Activated CD8-positive, alpha-beta T cell treated with anti-CD3 and anti-CD28 coated beads for 36 hours (primary cell): ENCODE measurements around the gene AAMP. TPM values are rescaled to one million over a fixed set of nuclear protein-coding genes. Genes with fewer than 3 reads are reported as not detected.
A peak's percentile ranks its signal among the peaks of the same experiment; 100 is the strongest.

Experiments used
- ATAC-seq: fragments of 200-7000 bp; cut with Tn5 transposase; one replicate; pipeline ENCODE4 v1.10.0; 2021; ENCODE audit warnings: mild to moderate bottlenecking, moderate library complexity
- CTCF ChIA-PET: fragments of 350-600 bp; sonication (Branson Sonifier 250); formaldehyde crosslinking; loops from one replicate; lab custom pipeline; 2021; ENCODE audit warnings: antibody characterized with exemption; lab: Charles Lee
- POLR2A ChIA-PET: fragments of 350-600 bp; sonication (Branson Sonifier 250); formaldehyde crosslinking; loops from one replicate; lab custom pipeline; 2021; ENCODE audit warnings: antibody characterized with exemption; lab: Charles Lee
- DNase-seq: peaks from one replicate; pipeline ENCODE4 v3.0.0-alpha.2; 2020
- H3K27ac Mint-ChIP-seq: one replicate; pipeline ENCODE4 v1.8.0; 2021; ENCODE audit warnings: mild to moderate bottlenecking, mixed read lengths
- H3K27me3 Mint-ChIP-seq: one replicate; pipeline ENCODE4 v1.8.0; 2021; ENCODE audit warnings: mixed read lengths
- H3K36me3 Mint-ChIP-seq: one replicate; pipeline ENCODE4 v1.8.0; 2021; ENCODE audit warnings: low read depth, mixed read lengths
- H3K4me1 Mint-ChIP-seq: one replicate; pipeline ENCODE4 v1.8.0; 2021; ENCODE audit warnings: low read depth, mixed read lengths
- H3K4me3 Mint-ChIP-seq: one replicate; pipeline ENCODE4 v1.8.0; 2021; ENCODE audit warnings: mild to moderate bottlenecking, moderate library complexity, mixed read lengths
- H3K9me3 Mint-ChIP-seq: one replicate; pipeline ENCODE4 v1.8.0; 2021; ENCODE audit warnings: mixed read lengths
- intact Hi-C: fragments of 100-400 bp; cut with micrococcal nuclease; formaldehyde crosslinking; loops from one replicate; pipeline ENCODE4 v1.10.0; 2022
- total RNA-seq, 2 experiments: library from RNA; stranded (reverse); gene quantifications; one replicate each; pipeline ENCODE4 v1.2.3, GENCODE V29; 2021
- TF ChIP-seq, protein P1 (sequence below): fragments of 200-600 bp; IDR thresholded peaks from one replicate; pipeline ENCODE4 v1.8.0; 2022; ENCODE audit warnings: antibody characterized with exemption, mild to moderate bottlenecking

AAMP gene
- total RNA-seq, 2 experiments from 2014 or later: 75.8 to 82.8 TPM

DNA sequence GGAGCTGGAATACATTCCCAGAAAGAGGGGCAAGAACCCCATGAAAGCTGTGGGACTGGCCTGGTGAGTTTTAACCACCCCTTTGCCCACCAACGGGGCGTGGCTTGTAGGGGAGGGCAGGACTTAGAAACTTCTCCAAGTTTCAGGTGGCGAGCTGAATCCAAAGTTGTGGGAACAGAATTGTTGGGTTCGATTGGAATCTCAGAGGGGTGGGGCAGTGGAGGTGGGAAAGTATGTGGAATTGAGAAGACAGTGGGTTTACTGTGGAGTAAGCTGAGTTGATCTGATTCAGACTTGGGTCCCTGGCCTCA lies 1.5 kb upstream of the AAMP start:
- TF ChIP-seq, protein P1, sequence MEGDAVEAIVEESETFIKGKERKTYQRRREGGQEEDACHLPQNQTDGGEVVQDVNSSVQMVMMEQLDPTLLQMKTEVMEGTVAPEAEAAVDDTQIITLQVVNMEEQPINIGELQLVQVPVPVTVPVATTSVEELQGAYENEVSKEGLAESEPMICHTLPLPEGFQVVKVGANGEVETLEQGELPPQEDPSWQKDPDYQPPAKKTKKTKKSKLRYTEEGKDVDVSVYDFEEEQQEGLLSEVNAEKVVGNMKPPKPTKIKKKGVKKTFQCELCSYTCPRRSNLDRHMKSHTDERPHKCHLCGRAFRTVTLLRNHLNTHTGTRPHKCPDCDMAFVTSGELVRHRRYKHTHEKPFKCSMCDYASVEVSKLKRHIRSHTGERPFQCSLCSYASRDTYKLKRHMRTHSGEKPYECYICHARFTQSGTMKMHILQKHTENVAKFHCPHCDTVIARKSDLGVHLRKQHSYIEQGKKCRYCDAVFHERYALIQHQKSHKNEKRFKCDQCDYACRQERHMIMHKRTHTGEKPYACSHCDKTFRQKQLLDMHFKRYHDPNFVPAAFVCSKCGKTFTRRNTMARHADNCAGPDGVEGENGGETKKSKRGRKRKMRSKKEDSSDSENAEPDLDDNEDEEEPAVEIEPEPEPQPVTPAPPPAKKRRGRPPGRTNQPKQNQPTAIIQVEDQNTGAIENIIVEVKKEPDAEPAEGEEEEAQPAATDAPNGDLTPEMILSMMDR: no peak
- Mint-ChIP-seq H3K9me3 (no peaks in the 10 kb centered on the region), H3K36me3 (peaks cover 33% of the 10 kb centered on the region), H3K4me1 (peaks cover 32% of the 10 kb centered on the region), H3K27me3 (no peaks in the 10 kb centered on the region), H3K27ac (peak overlapping the region; percentile 93), H3K4me3 (peak overlapping the region; percentile 84)
- ATAC-seq (no peak), DNase-seq (no peak)
- ChIA-PET POLR2A (interaction anchor here (0.6 to 9.4 kb wide), 10 partner anchors 11 to 221 kb away, joined by 3 to 97 read pairs (median 5); partner anchors contain the start of genes ARPC2 and GPBAR1), CTCF (interaction anchor here (0.9 to 8.2 kb wide), 20 partner anchors 13 to 377 kb away, joined by 3 to 161 read pairs (median 4); partner anchors contain the start of genes CATIP and TMBIM1)
- intact Hi-C loops: no loop called here

DNA sequence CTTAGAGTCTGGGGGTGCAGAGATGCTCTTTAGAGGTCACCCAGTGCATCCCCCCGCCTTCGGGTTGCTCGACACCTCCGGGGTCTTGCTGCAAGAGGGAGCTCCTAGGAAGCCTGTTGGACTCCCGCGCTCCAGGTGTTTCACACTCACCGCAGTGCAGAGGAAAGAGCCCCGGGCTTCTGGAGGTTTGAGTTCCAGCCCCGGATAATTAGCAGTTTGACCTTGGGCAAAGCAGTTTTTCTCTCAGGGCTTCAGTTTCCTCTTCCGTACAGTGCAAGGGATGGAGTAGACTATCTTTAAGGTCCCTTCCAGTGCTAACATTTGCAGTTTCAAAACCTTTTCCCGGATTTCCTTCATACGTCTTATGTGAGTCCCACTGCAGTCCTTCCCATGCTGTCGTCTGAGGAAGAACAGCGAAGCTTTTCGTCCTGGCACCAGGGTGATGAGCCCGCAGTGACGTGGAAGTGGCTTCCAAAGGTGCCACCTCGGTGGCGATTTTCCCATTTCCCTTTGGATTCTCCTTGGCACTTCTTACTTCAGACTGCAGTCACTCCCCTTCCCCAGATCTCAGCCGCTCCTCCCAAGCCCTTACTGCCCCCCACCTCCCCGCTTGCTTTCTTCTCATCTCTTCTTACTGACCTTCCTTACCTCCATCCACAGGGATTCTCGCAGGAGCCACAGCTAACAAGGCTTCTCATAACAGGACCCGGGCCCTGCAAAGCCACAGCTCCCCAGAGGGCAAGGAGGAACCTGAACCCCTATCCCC lies 967 bp upstream of the AAMP start:
- peaks cover 32% of the 10 kb centered on the region for H3K4me1 Mint-ChIP-seq
- H3K36me3 Mint-ChIP-seq: peaks cover 33% of the 10 kb centered on the region
- DNase-seq: no peak
- no peaks in the 10 kb centered on the region for H3K27me3 Mint-ChIP-seq
- H3K4me3 Mint-ChIP-seq: peak overlapping the region; percentile 84
- no peaks in the 10 kb centered on the region for H3K9me3 Mint-ChIP-seq
- H3K27ac Mint-ChIP-seq: peak overlapping the region; percentile 93
- ATAC-seq: no peak
- TF ChIP-seq, protein P1: no peak
- ChIA-PET POLR2A (interaction anchor here (0.6 to 9.4 kb wide), 16 partner anchors 10 to 221 kb away, joined by 3 to 97 read pairs (median 5); partner anchors contain the start of genes ARPC2, CXCR1 and GPBAR1), CTCF (interaction anchor here (0.7 to 8.2 kb wide), 25 partner anchors 11 to 157 kb away, joined by 3 to 161 read pairs (median 4); partner anchors contain the start of genes CATIP, GPBAR1 and TMBIM1)
- intact Hi-C loops: no loop called here

DNA sequence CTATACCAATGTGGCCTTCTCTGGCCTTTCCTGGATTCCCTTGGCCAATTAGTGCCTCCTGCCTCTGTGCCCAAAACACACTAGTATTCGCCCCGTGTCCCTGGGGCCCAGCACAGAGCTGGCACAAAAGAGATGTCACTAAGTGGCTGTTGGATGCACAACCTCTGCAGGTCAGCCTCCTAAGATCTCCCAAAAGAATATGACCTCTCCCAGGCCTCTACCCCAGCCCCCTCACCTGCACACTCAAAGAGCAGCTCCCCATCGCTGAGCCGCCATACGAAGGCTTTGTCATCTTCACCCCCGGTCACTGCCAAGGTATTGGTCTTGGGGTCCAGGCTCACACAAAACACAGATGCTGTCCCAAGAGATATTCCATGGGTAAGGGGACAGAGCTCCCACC lies 2.7 kb downstream of the AAMP start:
- H3K27me3 Mint-ChIP-seq: no peaks in the 10 kb centered on the region
- POLR2A ChIA-PET: interaction anchor here (0.7 to 2.4 kb wide), 5 partner anchors 9 to 20 kb away, joined by 3 to 10 read pairs (median 5); no protein-coding TSS in a partner anchor
- DNase-seq (no peak), ATAC-seq (no peak)
- intact Hi-C loops: no loop called here
- no peak overlapping the region for H3K27ac Mint-ChIP-seq
- TF ChIP-seq, protein P1: no peak
- no peaks in the 10 kb centered on the region for H3K9me3 Mint-ChIP-seq
- H3K36me3 Mint-ChIP-seq: peaks cover 26% of the 10 kb centered on the region
- CTCF ChIA-PET: interaction anchor here (1.5 to 2.3 kb wide), 2 partner anchors 10 to 11 kb away, joined by 5 to 10 read pairs; no protein-coding TSS in a partner anchor
- H3K4me3 Mint-ChIP-seq: peak overlapping the region; percentile 22
- peaks cover 42% of the 10 kb centered on the region for H3K4me1 Mint-ChIP-seq

DNA sequence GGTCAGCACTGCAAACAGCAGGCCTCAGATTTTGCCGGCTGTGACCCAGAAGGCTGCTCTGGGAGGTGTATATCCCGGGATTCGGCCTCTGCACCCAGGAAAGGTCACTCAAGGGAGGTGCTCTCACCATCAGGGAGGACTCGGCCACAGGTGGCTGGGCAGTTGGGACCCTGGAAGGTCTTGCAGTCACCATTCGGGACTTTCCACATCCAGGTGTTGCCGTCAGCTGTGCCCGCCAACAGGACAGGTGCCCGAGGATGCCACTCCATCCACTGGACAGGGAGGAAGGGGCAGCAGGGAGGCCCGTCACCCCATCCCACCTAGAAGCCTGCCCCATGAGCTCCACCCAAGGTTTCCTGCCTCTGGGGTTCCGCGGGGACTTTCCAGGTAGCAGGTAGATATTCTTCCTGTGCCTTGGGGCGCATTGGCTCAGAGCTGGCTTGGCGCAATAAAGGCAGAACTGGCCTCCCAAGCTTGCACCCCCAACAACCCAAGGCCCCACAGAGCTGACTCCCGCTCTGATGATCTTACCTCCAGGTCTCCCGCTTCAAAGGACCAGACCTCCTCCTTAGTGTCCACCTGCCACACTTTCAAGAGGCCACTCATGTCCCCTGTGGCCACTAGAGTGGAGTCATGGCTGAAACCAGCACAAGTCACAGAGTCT lies 3.5 kb downstream of the AAMP start:
- H3K27me3 Mint-ChIP-seq: no peaks in the 10 kb centered on the region
- H3K27ac Mint-ChIP-seq: no peak overlapping the region
- H3K36me3 Mint-ChIP-seq: peaks cover 26% of the 10 kb centered on the region
- no peaks in the 10 kb centered on the region for H3K9me3 Mint-ChIP-seq
- ChIA-PET POLR2A (interaction anchor here (0.6 to 2.4 kb wide), 5 partner anchors 8 to 37 kb away, joined by 3 to 10 read pairs (median 4); no protein-coding TSS in a partner anchor), CTCF (no interaction called here)
- TF ChIP-seq, protein P1: no peak
- peaks cover 34% of the 10 kb centered on the region for H3K4me1 Mint-ChIP-seq
- DNase-seq (no peak), ATAC-seq (no peak)
- intact Hi-C loops: no loop called here
- H3K4me3 Mint-ChIP-seq: no peak overlapping the region
